ENCODE results near the gene RPL14. TPM values are rescaled to one million over a fixed set of nuclear protein-coding genes. Genes with fewer than 3 reads are reported as not detected.

Gene RPL14
- total RNA-seq, 2 donors from 2014 or later: 1,149 to 1,386 TPM

DNA sequence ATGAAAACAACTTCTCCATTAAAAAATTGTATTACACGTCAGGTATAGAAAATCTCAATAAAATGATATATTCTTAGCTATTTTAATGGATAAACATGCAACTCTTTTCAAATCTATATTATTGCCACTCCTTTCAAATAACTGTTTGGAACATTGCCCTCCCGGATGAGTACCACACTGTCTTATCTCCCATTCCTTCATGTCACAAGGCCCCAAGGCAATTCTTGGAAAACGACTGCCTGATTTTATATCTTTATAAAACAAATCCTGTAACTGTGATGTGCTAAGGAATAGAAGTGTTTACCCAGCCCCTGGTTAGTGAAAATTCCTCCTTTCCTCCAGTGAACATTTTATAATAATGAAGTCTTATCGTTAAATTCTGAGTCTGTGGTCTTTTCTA, 13.6 kb downstream of the RPL14 start:
- Mint-ChIP-seq H3K27me3 (no peaks in the 10 kb centered on the region), H3K36me3 (no peaks in the 10 kb centered on the region), H3K4me3 (no peak overlapping the region), H3K27ac (no peak overlapping the region), H3K9me3 (no peaks in the 10 kb centered on the region), H3K4me1 (ENCODE audit: low read depth in 2 of 2) (peaks cover 0 to under 1% of the 10 kb centered on the region in 2 donors)
- DNase-seq (ENCODE audit: low spot score) (no peak), ATAC-seq (no peak)

GRCh38 chr3:40476478-40477470, 19.6 kb downstream of the RPL14 start, which contains the start of gene ZNF619:
Gene ZNF619, plus strand, starts transcription at chr3:40477122. Its CDS starts 858 bp downstream, at chr3:40477980.
- no peaks in the 10 kb centered on the region for H3K9me3 Mint-ChIP-seq
- peak within 1 kb of the TSS; percentile 90 to 99 for H3K27ac Mint-ChIP-seq
- peak; percentile 94 for ATAC-seq

GRCh38 chr3:40477666-40478065, 20.5 kb downstream of the RPL14 start:
- no peak for DNase-seq (ENCODE audit: low spot score)
- Mint-ChIP-seq H3K27ac (peak overlapping the region; percentile 90 to 99), H3K9me3 (no peaks in the 10 kb centered on the region), H3K36me3 (peaks cover 6% of the 10 kb centered on the region), H3K4me3 (peak overlapping the region; percentile 93), H3K27me3 (no peaks in the 10 kb centered on the region), H3K4me1 (ENCODE audit: low read depth in 2 of 2) (peaks cover 28 to 34% of the 10 kb centered on the region in 2 donors)
- ATAC-seq: no peak

More at GRCh38 chr3:40476478-40477470, 19.6 kb downstream of the RPL14 start, which contains the start of gene ZNF619:
- Mint-ChIP-seq H3K36me3 (peaks cover 6% of the 10 kb centered on the region), H3K4me3 (peak within 1 kb of the TSS; percentile 93), H3K4me1 (ENCODE audit: low read depth in 2 of 2) (peaks cover 23 to 26% of the 10 kb centered on the region in 2 donors), H3K27me3 (no peaks in the 10 kb centered on the region)
- DNase-seq (ENCODE audit: low spot score): peak; percentile 80

DNA sequence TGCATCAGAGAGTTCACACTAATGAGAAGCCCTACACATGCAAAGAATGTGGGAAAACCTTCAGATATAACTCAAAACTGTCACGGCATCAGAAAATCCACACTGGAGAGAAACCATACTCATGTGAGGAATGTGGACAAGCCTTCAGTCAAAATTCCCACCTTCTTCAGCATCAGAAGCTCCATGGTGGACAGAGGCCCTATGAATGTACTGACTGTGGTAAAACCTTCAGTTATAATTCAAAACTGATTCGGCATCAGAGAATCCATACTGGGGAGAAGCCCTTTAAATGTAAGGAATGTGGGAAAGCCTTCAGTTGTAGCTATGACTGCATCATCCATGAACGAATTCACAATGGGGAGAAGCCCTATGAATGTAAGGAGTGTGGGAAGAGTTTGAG, 30.0 kb downstream of the RPL14 start:
- H3K4me3 Mint-ChIP-seq: no peak overlapping the region
- H3K27ac Mint-ChIP-seq: no peak overlapping the region
- H3K36me3 Mint-ChIP-seq: peaks cover 28% of the 10 kb centered on the region
- ATAC-seq (no peak), DNase-seq (ENCODE audit: low spot score) (no peak)
- peaks cover 9% of the 10 kb centered on the region for H3K9me3 Mint-ChIP-seq
- peaks cover 4 to 5% of the 10 kb centered on the region in 2 donors for H3K4me1 Mint-ChIP-seq (ENCODE audit: low read depth in 2 of 2)
- no peaks in the 10 kb centered on the region for H3K27me3 Mint-ChIP-seq

DNA sequence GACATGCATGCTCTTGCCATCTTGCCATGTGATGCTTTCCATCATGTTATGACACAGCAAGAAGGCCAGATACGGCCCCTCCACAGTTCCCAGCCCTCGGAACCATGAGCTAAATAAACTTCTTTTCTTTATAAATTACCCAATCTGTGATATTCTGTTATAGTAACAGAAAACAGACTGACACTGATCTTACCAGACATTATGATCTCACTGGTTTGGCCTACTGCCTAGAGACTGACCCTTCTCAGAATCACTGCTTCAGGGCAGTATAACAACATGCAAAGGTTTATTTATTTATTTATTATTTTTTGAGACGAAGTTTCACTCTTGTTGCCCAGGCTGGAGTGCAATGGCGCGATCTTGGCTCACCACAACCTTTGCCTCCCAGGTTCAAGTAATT, 33.8 kb downstream of the RPL14 start:
- Mint-ChIP-seq H3K36me3 (peaks cover 26% of the 10 kb centered on the region), H3K9me3 (peaks cover 9% of the 10 kb centered on the region), H3K27ac (no peak overlapping the region), H3K4me3 (no peak overlapping the region), H3K4me1 (ENCODE audit: low read depth in 2 of 2) (no peaks in the 10 kb centered on the region), H3K27me3 (no peaks in the 10 kb centered on the region)
- no peak for DNase-seq (ENCODE audit: low spot score)
- ATAC-seq: no peak

- DNase-seq (ENCODE audit: low spot score) (no peak), ATAC-seq (no peak)
- Mint-ChIP-seq H3K4me1 (ENCODE audit: low read depth in 2 of 2) (peaks cover 0 to 3% of the 10 kb centered on the region in 2 donors), H3K9me3 (no peaks in the 10 kb centered on the region), H3K27me3 (no peaks in the 10 kb centered on the region), H3K27ac (no peak overlapping the region), H3K36me3 (no peaks in the 10 kb centered on the region), H3K4me3 (no peak overlapping the region)
Measured at GRCh38 chr3:40494698-40495097, 37.6 kb downstream of the RPL14 start.

- DNase-seq (ENCODE audit: low spot score) (no peak), ATAC-seq (no peak)
- Mint-ChIP-seq H3K4me1 (ENCODE audit: low read depth in 2 of 2) (peaks cover 0 to 3% of the 10 kb centered on the region in 2 donors), H3K27me3 (no peaks in the 10 kb centered on the region), H3K9me3 (no peaks in the 10 kb centered on the region), H3K27ac (no peak overlapping the region), H3K4me3 (no peak overlapping the region), H3K36me3 (no peaks in the 10 kb centered on the region)
Measured at GRCh38 chr3:40497288-40497687, 40.1 kb downstream of the RPL14 start.

- DNase-seq (ENCODE audit: low spot score): no peak
Measured at GRCh38 chr3:40499952-40500351, 42.8 kb downstream of the RPL14 start.

GRCh38 chr3:40502034-40502433, 44.9 kb downstream of the RPL14 start:
- no peaks in the 10 kb centered on the region for H3K36me3 Mint-ChIP-seq
- DNase-seq (ENCODE audit: low spot score) (no peak), ATAC-seq (no peak)
- H3K9me3 Mint-ChIP-seq: no peaks in the 10 kb centered on the region
- no peak overlapping the region for H3K27ac Mint-ChIP-seq
- peaks cover 14 to 18% of the 10 kb centered on the region in 2 donors for H3K4me1 Mint-ChIP-seq (ENCODE audit: low read depth in 2 of 2)
- no peak overlapping the region for H3K4me3 Mint-ChIP-seq
- no peaks in the 10 kb centered on the region for H3K27me3 Mint-ChIP-seq

More at GRCh38 chr3:40499952-40500351, 42.8 kb downstream of the RPL14 start:
- Mint-ChIP-seq H3K36me3 (no peaks in the 10 kb centered on the region), H3K4me1 (ENCODE audit: low read depth in 2 of 2) (peaks cover 0 to 6% of the 10 kb centered on the region in 2 donors), H3K9me3 (no peaks in the 10 kb centered on the region), H3K27me3 (no peaks in the 10 kb centered on the region), H3K4me3 (no peak overlapping the region), H3K27ac (no peak overlapping the region)
- no peak for ATAC-seq

DNA sequence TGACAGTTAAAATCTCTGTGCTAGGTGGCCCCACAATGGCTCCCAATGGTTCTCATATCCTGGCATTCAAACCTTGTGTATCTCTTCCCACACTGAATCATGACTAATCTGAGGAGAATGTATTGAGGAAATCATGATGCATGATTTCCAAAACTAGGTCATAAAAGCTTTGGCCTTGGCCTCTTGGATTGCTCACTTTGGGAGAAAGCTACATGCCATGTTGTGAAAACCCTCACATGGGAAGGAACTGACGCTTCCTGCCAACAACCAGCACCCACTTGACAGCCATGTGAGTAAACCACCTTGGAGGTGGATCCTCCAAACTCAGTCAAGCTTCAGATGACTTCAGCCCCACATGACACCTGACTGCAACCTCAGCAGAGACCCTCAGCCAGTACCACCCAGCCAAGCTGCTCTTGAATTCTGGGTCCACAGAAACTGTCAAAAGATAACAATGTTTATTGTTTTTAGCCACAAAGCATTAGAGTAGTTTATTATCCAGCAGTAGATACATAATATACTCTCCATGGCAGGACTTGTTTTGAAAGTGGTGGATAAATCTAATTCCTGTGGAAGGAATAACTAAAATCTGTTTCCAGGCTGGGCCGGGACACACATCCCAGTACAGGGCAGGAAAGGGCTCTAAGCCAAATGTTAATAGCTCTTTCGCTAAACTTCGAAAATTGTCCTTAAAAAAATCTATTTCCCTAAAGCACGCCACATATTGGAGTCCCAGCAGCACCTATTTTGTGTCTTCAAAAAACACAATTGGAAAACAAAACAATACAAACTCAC, 47.7 kb downstream of the RPL14 start:
- no peak for ATAC-seq
- Mint-ChIP-seq H3K27ac (peak overlapping the region; percentile 59 to 69), H3K36me3 (no peaks in the 10 kb centered on the region), H3K4me1 (ENCODE audit: low read depth in 2 of 2) (peaks cover 15 to 16% of the 10 kb centered on the region in 2 donors), H3K4me3 (peak overlapping the region; percentile 88), H3K27me3 (no peaks in the 10 kb centered on the region), H3K9me3 (no peaks in the 10 kb centered on the region)
- no peak for DNase-seq (ENCODE audit: low spot score)

DNA sequence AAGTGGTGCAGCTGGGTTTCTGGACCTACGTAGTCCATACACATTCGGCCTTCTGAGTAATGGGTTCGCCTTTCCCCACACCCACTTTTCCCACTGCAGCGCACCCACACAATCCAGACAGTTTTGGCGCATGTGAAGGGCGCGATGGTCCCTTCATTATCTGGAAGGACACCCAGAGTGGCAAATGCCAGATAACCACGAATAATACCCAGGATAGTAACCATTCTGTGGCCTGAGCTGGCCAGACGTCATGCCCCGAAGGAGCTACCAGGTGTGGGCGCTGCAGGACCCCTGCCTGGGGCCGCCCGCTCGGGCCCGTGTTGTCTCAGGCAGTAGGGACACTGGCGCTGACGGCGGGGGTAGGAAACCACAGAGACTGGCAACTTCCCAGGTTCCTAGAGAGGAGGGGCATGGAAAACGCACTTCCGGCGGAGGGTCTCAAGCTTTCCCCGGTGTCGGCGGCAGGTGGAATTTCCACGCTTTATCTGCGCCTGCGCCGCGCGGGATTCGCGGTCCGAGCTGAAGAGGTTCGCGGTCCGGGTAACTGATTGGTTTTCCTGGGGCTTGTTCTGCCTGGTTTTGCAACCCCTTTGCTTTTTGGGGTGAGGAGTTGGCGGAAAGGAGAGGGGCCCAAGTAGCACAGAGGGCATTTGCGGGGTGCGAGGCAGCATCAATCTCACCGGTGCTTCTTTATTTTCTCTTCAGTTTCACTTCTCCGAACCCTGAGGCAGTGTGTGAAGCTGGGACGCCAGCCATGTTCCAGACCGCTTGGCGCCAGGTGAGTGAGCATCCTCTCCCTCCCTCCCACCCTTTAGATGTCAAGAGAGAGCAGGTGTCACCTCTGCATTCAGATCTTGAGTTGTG, 48.7 kb downstream of the RPL14 start, which contains the start of gene ZNF620:
Gene ZNF620 (plus strand): TSS at position 441 of the 864 bp plus-strand sequence. CDS start 314 bp downstream, at position 755.
- peak within 1 kb of the TSS; percentile 88 for H3K4me3 Mint-ChIP-seq

DNA sequence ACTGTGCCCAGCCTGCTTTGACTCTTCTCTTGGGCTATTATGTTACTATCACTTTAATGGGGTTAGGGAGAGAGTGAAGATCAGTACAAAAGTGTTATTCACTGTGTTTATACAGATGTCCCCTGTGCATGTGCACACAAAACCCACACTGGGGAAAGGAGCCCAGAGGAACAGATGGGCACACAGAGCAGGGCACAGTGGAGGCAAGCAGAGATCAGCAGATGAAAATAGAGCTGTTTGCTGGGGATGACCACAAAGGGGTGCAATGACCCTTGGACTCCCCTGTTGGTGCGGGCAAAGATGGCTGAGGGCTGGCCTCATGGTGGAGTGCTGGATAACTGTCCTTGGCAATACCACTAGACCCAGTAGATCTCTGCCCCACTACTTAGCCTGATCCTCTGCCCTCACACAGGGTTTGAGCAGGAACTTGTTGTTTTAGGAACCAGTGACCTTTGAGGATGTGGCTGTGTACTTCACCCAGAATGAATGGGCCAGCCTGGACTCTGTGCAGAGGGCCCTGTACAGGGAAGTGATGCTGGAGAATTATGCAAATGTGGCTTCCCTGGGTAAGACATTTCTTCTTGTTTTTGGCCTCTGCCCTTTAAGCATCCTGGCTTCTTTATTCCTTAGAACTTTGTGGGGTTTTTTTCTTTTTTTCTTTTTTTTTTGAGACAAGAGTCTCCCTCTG, 54.0 kb downstream of the RPL14 start:
- DNase-seq (ENCODE audit: low spot score) (no peak), ATAC-seq (no peak)
- Mint-ChIP-seq H3K4me3 (no peak overlapping the region), H3K4me1 (ENCODE audit: low read depth in 2 of 2) (peaks cover 8 to 12% of the 10 kb centered on the region in 2 donors), H3K36me3 (no peaks in the 10 kb centered on the region), H3K9me3 (no peaks in the 10 kb centered on the region), H3K27ac (no peak overlapping the region), H3K27me3 (no peaks in the 10 kb centered on the region)

More for the DNA sequence above, 48.7 kb downstream of the RPL14 start, which contains the start of gene ZNF620:
- no peaks in the 10 kb centered on the region for H3K9me3 Mint-ChIP-seq
- H3K4me1 Mint-ChIP-seq (ENCODE audit: low read depth in 2 of 2): peaks cover 15 to 20% of the 10 kb centered on the region in 2 donors
- DNase-seq (ENCODE audit: low spot score) (peak; percentile 75), ATAC-seq (peak; percentile 86)
- no peaks in the 10 kb centered on the region for H3K36me3 Mint-ChIP-seq
- H3K27me3 Mint-ChIP-seq: no peaks in the 10 kb centered on the region
- H3K27ac Mint-ChIP-seq: peak within 1 kb of the TSS; percentile 69 to 80
